GM23338 (cell line): ENCODE measurements around the gene FIBP.

ENCODE experiments used
- CREB1 ChIP-seq: fragments of 250-450 bp; sonication (Bioruptor Pico); IDR thresholded peaks from 2 replicates; pipeline ENCODE4 v1.5.0; 2020; ENCODE audit warnings: low read depth, mild to moderate bottlenecking, moderate library complexity
- CTCF ChIP-seq, 2 experiments: fragments of 200-600 bp in 1 of 2; sonication (generic) in 1 of 2; conservative IDR thresholded peaks; 2 replicates each; pipeline versions ENCODE4 v1.5.1 to v1.6.1; 2016 to 2017; ENCODE audit warnings: antibody characterized with exemption in 2 of 2, low read depth in 2 of 2, mild to moderate bottlenecking in 2 of 2, moderate library complexity in 1 of 2
- EZH2 ChIP-seq: fragments of 200-600 bp; sonication (generic); IDR thresholded peaks from one replicate; pipeline ENCODE4 v1.8.0; 2017; ENCODE audit warnings: antibody characterized with exemption, mild to moderate bottlenecking, low read depth; ENCODE audit not compliant: unreplicated experiment
- EZH2phosphoT487 ChIP-seq: fragments of 200-600 bp; sonication (generic); IDR thresholded peaks from one replicate; pipeline ENCODE4 v1.8.1; 2018; ENCODE audit warnings: antibody characterized with exemption; ENCODE audit not compliant: unreplicated experiment
- JUNB ChIP-seq: IDR thresholded peaks from one replicate; pipeline ENCODE4 v1.6.1; 2016; ENCODE audit warnings: antibody characterized with exemption; ENCODE audit not compliant: unreplicated experiment
- NANOG ChIP-seq: IDR thresholded peaks from 2 replicates; pipeline ENCODE4 v1.6.1; 2016; ENCODE audit warnings: antibody characterized with exemption, borderline replicate concordance
- POLR2AphosphoS5 ChIP-seq: IDR thresholded peaks from 2 replicates; pipeline ENCODE4 v1.6.1; 2016; ENCODE audit warnings: antibody characterized with exemption, low read depth
- STAT1 ChIP-seq: IDR thresholded peaks from one replicate; pipeline ENCODE4 v1.6.1; 2016; ENCODE audit warnings: antibody characterized with exemption; ENCODE audit not compliant: unreplicated experiment
- ZNF114 ChIP-seq: fragments of 250-450 bp; sonication (Bioruptor Pico); IDR thresholded peaks from 2 replicates; pipeline ENCODE4 v1.5.0; 2020; ENCODE audit warnings: mild to moderate bottlenecking, moderate library complexity
- ZNF331 ChIP-seq: fragments of 250-450 bp; sonication (Bioruptor Pico); IDR thresholded peaks from 2 replicates; pipeline ENCODE4 v1.5.0; 2020; ENCODE audit warnings: low read depth, mild to moderate bottlenecking, moderate library complexity
- TF ChIP-seq, protein P1 (sequence below): IDR thresholded peaks from one replicate; pipeline ENCODE4 v1.6.1; 2018; ENCODE audit warnings: antibody characterized with exemption; ENCODE audit not compliant: unreplicated experiment
- TF ChIP-seq, protein P2 (sequence below): fragments of 250-450 bp; sonication (Bioruptor Pico); IDR thresholded peaks from 2 replicates; pipeline ENCODE4 v1.5.0; 2020; ENCODE audit warnings: mild to moderate bottlenecking, moderate library complexity
- TF ChIP-seq, protein P3 (sequence below): IDR thresholded peaks from 2 replicates; pipeline ENCODE4 v1.6.1; 2016; ENCODE audit warnings: antibody characterized with exemption

DNA sequence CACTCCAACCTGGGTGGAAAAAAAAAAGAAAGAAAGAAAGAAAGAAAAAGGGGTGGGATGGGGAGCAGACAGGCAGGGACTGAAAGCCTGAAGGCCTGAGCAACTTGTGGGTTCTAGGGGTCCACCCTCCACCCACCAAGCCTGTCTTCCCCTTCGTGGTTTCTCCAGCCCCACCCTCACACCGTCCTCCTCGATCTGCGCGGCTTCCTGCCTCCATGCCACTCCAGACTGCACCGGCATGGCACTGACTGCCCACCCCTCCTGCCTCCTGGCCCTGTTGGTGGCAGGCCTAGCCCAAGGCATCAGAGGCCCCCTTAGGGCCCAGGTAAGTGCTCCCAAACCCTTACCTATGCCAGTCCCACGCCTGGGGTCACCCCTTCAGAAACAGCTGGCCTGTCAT lies 8.7 kb downstream of the FIBP start, which contains the start of gene CTSW:
- TF ChIP-seq CTCF (conservative IDR thresholded peaks at IDR 0.05; ENCODE audit: low read depth in 2 of 2), result no peak
- no peak for TF ChIP-seq STAT1
- TF ChIP-seq, protein P1, sequence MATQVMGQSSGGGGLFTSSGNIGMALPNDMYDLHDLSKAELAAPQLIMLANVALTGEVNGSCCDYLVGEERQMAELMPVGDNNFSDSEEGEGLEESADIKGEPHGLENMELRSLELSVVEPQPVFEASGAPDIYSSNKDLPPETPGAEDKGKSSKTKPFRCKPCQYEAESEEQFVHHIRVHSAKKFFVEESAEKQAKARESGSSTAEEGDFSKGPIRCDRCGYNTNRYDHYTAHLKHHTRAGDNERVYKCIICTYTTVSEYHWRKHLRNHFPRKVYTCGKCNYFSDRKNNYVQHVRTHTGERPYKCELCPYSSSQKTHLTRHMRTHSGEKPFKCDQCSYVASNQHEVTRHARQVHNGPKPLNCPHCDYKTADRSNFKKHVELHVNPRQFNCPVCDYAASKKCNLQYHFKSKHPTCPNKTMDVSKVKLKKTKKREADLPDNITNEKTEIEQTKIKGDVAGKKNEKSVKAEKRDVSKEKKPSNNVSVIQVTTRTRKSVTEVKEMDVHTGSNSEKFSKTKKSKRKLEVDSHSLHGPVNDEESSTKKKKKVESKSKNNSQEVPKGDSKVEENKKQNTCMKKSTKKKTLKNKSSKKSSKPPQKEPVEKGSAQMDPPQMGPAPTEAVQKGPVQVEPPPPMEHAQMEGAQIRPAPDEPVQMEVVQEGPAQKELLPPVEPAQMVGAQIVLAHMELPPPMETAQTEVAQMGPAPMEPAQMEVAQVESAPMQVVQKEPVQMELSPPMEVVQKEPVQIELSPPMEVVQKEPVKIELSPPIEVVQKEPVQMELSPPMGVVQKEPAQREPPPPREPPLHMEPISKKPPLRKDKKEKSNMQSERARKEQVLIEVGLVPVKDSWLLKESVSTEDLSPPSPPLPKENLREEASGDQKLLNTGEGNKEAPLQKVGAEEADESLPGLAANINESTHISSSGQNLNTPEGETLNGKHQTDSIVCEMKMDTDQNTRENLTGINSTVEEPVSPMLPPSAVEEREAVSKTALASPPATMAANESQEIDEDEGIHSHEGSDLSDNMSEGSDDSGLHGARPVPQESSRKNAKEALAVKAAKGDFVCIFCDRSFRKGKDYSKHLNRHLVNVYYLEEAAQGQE, result no peak
- TF ChIP-seq EZH2, result no peak
- TF ChIP-seq EZH2phosphoT487, result no peak
- TF ChIP-seq CREB1 (CRISPR knock-in tag), result no peak
- TF ChIP-seq POLR2AphosphoS5, result no peak
- TF ChIP-seq NANOG, result no peak
- TF ChIP-seq, protein P2, sequence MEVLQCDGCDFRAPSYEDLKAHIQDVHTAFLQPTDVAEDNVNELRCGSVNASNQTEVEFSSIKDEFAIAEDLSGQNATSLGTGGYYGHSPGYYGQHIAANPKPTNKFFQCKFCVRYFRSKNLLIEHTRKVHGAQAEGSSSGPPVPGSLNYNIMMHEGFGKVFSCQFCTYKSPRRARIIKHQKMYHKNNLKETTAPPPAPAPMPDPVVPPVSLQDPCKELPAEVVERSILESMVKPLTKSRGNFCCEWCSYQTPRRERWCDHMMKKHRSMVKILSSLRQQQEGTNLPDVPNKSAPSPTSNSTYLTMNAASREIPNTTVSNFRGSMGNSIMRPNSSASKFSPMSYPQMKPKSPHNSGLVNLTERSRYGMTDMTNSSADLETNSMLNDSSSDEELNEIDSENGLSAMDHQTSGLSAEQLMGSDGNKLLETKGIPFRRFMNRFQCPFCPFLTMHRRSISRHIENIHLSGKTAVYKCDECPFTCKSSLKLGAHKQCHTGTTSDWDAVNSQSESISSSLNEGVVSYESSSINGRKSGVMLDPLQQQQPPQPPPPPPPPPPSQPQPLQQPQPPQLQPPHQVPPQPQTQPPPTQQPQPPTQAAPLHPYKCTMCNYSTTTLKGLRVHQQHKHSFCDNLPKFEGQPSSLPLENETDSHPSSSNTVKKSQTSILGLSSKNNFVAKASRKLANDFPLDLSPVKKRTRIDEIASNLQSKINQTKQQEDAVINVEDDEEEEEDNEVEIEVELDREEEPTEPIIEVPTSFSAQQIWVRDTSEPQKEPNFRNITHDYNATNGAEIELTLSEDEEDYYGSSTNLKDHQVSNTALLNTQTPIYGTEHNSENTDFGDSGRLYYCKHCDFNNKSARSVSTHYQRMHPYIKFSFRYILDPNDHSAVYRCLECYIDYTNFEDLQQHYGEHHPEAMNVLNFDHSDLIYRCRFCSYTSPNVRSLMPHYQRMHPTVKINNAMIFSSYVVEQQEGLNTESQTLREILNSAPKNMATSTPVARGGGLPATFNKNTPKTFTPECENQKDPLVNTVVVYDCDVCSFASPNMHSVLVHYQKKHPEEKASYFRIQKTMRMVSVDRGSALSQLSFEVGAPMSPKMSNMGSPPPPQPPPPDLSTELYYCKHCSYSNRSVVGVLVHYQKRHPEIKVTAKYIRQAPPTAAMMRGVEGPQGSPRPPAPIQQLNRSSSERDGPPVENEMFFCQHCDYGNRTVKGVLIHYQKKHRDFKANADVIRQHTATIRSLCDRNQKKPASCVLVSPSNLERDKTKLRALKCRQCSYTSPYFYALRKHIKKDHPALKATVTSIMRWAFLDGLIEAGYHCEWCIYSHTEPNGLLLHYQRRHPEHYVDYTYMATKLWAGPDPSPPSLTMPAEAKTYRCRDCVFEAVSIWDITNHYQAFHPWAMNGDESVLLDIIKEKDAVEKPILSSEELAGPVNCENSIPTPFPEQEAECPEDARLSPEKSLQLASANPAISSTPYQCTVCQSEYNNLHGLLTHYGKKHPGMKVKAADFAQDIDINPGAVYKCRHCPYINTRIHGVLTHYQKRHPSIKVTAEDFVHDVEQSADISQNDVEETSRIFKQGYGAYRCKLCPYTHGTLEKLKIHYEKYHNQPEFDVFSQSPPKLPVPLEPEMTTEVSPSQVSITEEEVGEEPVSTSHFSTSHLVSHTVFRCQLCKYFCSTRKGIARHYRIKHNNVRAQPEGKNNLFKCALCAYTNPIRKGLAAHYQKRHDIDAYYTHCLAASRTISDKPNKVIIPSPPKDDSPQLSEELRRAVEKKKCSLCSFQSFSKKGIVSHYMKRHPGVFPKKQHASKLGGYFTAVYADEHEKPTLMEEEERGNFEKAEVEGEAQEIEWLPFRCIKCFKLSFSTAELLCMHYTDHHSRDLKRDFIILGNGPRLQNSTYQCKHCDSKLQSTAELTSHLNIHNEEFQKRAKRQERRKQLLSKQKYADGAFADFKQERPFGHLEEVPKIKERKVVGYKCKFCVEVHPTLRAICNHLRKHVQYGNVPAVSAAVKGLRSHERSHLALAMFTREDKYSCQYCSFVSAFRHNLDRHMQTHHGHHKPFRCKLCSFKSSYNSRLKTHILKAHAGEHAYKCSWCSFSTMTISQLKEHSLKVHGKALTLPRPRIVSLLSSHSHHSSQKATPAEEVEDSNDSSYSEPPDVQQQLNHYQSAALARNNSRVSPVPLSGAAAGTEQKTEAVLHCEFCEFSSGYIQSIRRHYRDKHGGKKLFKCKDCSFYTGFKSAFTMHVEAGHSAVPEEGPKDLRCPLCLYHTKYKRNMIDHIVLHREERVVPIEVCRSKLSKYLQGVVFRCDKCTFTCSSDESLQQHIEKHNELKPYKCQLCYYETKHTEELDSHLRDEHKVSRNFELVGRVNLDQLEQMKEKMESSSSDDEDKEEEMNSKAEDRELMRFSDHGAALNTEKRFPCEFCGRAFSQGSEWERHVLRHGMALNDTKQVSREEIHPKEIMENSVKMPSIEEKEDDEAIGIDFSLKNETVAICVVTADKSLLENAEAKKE (CRISPR knock-in tag), result no peak
- no peak for TF ChIP-seq JUNB
- TF ChIP-seq, protein P3, sequence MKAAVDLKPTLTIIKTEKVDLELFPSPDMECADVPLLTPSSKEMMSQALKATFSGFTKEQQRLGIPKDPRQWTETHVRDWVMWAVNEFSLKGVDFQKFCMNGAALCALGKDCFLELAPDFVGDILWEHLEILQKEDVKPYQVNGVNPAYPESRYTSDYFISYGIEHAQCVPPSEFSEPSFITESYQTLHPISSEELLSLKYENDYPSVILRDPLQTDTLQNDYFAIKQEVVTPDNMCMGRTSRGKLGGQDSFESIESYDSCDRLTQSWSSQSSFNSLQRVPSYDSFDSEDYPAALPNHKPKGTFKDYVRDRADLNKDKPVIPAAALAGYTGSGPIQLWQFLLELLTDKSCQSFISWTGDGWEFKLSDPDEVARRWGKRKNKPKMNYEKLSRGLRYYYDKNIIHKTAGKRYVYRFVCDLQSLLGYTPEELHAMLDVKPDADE, result no peak
- TF ChIP-seq ZNF114 (CRISPR knock-in tag), result no peak
- no peak for TF ChIP-seq ZNF331 (CRISPR knock-in tag)
